ENCODE data around the gene DZIP1. TPM values are rescaled to one million over a fixed set of nuclear protein-coding genes. Genes with fewer than 3 reads are reported as not detected.

Gene DZIP1
- total and polyA plus RNA-seq, 12 donors: 2.0 to 7.0 (median 3.6) TPM

DNA sequence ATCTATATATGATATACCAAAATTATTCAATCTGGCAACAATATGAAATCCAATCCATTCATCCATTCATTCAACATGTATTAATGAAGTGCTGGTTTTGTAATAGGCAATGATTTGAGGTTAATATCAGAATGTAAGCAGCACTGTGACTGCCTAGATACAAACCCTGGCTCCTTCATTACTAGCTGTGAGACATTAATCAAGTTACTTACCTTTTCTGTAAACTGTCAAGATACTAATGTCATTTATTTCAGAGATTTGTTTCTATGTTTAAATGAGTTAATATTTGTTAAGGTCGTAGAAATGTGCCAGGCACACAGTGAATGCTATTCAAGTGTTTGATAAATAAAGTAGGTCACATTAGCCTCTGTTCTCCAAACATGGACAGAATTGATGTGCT, 51.0 kb downstream of the DZIP1 start:
- ATAC-seq (no peak), DNase-seq (no peak)
- Histone ChIP-seq H3K36me3 (peaks cover 0 to 25% (median 0%) of the 10 kb centered on the region in 9 donors), H3K4me1 (no peaks in the 10 kb centered on the region), H3K9me3 (no peaks in the 10 kb centered on the region), H3K27ac (no peak overlapping the region), H3K4me3 (no peak overlapping the region), H3K27me3 (no peaks in the 10 kb centered on the region)
- TF ChIP-seq, protein P1, sequence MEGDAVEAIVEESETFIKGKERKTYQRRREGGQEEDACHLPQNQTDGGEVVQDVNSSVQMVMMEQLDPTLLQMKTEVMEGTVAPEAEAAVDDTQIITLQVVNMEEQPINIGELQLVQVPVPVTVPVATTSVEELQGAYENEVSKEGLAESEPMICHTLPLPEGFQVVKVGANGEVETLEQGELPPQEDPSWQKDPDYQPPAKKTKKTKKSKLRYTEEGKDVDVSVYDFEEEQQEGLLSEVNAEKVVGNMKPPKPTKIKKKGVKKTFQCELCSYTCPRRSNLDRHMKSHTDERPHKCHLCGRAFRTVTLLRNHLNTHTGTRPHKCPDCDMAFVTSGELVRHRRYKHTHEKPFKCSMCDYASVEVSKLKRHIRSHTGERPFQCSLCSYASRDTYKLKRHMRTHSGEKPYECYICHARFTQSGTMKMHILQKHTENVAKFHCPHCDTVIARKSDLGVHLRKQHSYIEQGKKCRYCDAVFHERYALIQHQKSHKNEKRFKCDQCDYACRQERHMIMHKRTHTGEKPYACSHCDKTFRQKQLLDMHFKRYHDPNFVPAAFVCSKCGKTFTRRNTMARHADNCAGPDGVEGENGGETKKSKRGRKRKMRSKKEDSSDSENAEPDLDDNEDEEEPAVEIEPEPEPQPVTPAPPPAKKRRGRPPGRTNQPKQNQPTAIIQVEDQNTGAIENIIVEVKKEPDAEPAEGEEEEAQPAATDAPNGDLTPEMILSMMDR (IDR thresholded peaks at IDR 0.05): no peak
- intact Hi-C loops (cut with DNase I): no loop called here
- WGBS, 2 donors: 41 to 51% methylated on average over 1 of the region's 1 CpG

DNA sequence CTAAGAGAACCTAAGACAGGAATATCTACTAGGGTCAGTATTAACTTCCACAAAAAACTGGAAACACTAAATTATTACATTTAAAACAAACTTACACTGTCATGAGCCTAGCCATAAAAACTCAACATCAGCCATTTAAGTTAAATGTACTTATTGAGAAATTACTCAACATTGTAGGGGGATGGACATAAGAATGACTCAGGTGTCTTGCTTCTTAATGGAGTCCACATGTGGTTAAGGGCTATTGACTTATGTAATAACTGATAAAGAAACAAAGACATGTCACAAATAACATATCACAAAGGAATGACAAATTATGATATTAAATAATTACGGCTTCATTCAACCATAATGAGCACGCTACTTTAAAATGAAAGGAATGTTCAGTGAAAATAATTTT, 55.8 kb downstream of the DZIP1 start:
- TF ChIP-seq, protein P1 (IDR thresholded peaks at IDR 0.05): no peak
- 95 to 98% methylated on average over 2 of the region's 2 CpGs for WGBS, 2 donors
- Histone ChIP-seq H3K4me1 (no peaks in the 10 kb centered on the region), H3K27ac (no peak overlapping the region), H3K36me3 (peaks cover 0 to 56% (median 0%) of the 10 kb centered on the region in 9 donors), H3K4me3 (no peak overlapping the region), H3K9me3 (no peaks in the 10 kb centered on the region), H3K27me3 (no peaks in the 10 kb centered on the region)
- intact Hi-C loops (cut with DNase I): no loop called here
- no peak for DNase-seq
- ATAC-seq: no peak

DNA sequence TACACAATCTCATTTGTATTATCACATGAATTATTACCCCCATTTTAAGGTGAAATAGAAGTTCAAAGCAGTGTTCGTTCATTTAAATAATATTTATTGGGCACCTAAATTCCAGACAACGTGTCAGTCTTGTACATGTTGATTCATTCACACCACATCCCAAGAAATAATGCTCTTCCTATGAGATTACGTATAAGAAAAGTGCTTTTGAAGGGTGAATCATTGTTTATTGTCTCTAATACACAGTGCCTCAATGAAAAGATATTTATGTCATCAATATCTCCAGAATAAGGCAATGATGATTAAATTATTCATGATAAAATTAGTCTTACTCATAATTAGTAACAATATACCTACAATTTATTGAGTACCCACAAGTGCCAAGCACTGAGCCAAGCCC, 56.4 kb downstream of the DZIP1 start:
- 91 to 95% methylated on average over 3 of the region's 3 CpGs for WGBS, 2 donors
- DNase-seq: no peak
- no peaks in the 10 kb centered on the region for H3K4me1 ChIP-seq
- no peak overlapping the region for H3K4me3 ChIP-seq
- no peaks in the 10 kb centered on the region for H3K9me3 ChIP-seq
- TF ChIP-seq, protein P1 (IDR thresholded peaks at IDR 0.05): no peak
- intact Hi-C loops (cut with DNase I): no loop called here
- H3K36me3 ChIP-seq: peaks cover 0 to 56% (median 0%) of the 10 kb centered on the region in 9 donors
- H3K27me3 ChIP-seq: no peaks in the 10 kb centered on the region
- no peak overlapping the region for H3K27ac ChIP-seq
- ATAC-seq: no peak

DNA sequence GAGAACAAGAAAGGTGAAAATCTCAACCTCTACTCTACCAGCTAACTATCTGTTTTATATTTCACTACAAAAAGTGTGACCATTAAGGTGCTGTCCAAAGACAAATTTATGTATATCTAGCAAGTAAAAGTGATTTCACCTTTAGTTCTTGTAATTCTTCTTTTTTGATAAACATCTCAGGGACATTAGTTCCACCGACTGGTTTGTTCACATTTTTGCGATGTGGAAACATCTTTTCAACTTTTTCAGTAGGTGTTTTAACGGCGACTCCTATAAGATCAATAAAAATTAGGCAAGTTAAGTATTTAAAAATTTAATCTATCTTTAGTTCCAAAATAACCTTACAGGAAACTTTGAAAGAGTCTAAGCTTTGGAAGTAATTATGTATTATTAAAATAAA, 58.6 kb downstream of the DZIP1 start:
- Histone ChIP-seq H3K9me3 (no peaks in the 10 kb centered on the region), H3K27me3 (no peaks in the 10 kb centered on the region), H3K4me3 (no peak overlapping the region), H3K36me3 (peaks cover 0 to 79% (median 0%) of the 10 kb centered on the region in 9 donors), H3K4me1 (no peaks in the 10 kb centered on the region), H3K27ac (no peak overlapping the region)
- DNase-seq (no peak), ATAC-seq (no peak)
- TF ChIP-seq, protein P1 (IDR thresholded peaks at IDR 0.05): no peak
- WGBS, 2 donors: 97 to 98% methylated on average over 4 of the region's 4 CpGs
- intact Hi-C loops (cut with DNase I): no loop called here

All from heart right ventricle (tissue), 16 donors.